ENCODE results near the gene TMEM127.
A peak's percentile ranks its signal among the peaks of the same experiment; 100 is the strongest.

The TMEM127 gene

DNA sequence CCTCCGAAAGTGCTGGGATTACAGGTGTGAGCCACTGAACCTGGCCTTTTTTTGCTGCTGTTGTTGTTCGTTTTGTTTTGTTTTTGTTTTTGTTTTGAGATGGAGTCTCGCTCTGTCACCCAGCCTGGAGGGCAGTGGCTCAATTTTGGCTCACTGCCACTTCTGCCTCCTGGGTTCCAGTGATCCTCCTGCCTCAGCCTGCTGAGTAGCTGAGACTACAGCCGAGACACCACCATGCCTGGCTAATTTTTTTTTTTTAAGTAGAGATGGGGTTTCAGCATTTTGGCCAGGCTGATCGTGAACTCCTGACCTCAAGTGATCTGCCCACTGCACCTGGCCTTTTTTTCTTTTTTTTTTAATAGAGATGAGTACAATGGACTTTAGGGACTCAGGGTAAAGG lies 22.0 kb downstream of the TMEM127 start:
- ATAC-seq (ENCODE audit: low read depth) (no peak), DNase-seq (ENCODE audit: low spot score) (no peak)
- Histone ChIP-seq H3K4me1 (ENCODE audit: insufficient read depth, poor library complexity, severe bottlenecking) (peaks cover 22% of the 10 kb centered on the region), H3K4me3 (ENCODE audit: severe bottlenecking) (no peak overlapping the region), H3K27me3 (ENCODE audit: insufficient read depth, poor library complexity, severe bottlenecking) (no peaks in the 10 kb centered on the region), H3K9me3 (ENCODE audit: severe bottlenecking) (no peaks in the 10 kb centered on the region), H3K27ac (ENCODE audit: poor library complexity, severe bottlenecking) (no peak overlapping the region), H3K36me3 (ENCODE audit: low read depth) (no peaks in the 10 kb centered on the region)
- TF ChIP-seq, protein P1, sequence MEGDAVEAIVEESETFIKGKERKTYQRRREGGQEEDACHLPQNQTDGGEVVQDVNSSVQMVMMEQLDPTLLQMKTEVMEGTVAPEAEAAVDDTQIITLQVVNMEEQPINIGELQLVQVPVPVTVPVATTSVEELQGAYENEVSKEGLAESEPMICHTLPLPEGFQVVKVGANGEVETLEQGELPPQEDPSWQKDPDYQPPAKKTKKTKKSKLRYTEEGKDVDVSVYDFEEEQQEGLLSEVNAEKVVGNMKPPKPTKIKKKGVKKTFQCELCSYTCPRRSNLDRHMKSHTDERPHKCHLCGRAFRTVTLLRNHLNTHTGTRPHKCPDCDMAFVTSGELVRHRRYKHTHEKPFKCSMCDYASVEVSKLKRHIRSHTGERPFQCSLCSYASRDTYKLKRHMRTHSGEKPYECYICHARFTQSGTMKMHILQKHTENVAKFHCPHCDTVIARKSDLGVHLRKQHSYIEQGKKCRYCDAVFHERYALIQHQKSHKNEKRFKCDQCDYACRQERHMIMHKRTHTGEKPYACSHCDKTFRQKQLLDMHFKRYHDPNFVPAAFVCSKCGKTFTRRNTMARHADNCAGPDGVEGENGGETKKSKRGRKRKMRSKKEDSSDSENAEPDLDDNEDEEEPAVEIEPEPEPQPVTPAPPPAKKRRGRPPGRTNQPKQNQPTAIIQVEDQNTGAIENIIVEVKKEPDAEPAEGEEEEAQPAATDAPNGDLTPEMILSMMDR (IDR thresholded peaks at IDR 0.05; ENCODE audit: poor library complexity, severe bottlenecking): no peak

DNA sequence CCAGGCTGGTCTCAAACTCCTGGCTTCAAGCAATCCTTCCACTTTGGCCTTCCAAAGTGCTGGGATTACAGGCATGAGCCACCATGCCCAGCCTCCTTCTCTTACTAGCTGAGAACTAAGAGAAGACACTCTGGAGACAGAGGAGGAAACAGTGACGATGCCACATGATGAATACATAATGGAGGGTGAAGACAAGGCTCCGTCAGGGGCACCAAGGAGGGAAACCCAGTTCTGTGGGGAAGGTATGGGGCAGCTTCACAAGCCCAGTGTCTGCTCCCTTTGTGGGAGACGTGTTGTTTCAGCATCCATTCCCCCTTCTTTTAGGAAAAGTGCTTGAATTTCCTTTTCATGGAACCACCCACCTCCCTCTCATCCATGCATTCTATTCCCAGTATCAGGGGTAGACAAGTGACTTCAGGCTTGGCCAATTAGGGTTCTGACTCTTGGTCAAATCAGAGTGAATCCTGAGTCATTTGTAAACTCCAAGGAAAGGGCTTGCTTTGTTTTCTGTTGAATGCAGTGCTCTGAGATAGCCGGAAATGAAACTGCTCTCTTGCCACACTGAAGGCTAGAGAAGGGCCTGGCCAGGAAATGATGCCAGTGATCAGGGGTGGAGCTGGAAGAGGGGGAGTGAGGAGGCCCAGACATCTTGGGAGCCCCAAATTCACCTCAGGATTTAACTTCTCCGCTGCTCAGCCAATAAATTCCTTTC lies 23.7 kb downstream of the TMEM127 start:
- H3K36me3 ChIP-seq (ENCODE audit: low read depth): no peaks in the 10 kb centered on the region
- no peak overlapping the region for H3K4me3 ChIP-seq (ENCODE audit: severe bottlenecking)
- H3K4me1 ChIP-seq (ENCODE audit: insufficient read depth, poor library complexity, severe bottlenecking): peaks cover 22% of the 10 kb centered on the region
- H3K27ac ChIP-seq (ENCODE audit: poor library complexity, severe bottlenecking): peak overlapping the region; percentile 66
- no peaks in the 10 kb centered on the region for H3K27me3 ChIP-seq (ENCODE audit: insufficient read depth, poor library complexity, severe bottlenecking)
- DNase-seq (ENCODE audit: low spot score) (no peak), ATAC-seq (ENCODE audit: low read depth) (peak; percentile 93)
- H3K9me3 ChIP-seq (ENCODE audit: severe bottlenecking): no peaks in the 10 kb centered on the region
- TF ChIP-seq, protein P1 (IDR thresholded peaks at IDR 0.05; ENCODE audit: poor library complexity, severe bottlenecking): no peak

DNA sequence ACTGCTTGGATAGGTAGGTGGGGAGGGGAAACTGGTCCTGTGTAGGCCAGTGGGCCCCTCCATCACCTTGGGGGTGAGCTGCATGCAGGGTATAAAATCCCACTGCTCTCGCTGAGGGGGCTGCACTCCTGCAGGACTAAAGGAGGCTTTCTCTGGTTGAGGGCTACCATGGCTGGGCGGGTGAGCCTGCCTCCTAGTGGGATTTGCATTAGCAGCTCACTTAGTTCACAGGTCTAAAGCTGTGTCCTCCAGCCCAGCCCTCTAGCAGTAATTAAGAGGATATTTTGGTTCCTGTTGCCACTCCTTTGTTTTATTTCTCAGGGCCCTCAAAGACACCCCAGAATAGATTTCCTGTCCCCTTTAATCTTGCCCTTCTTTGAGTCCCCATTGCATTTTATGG lies 24.6 kb downstream of the TMEM127 start:
- H3K4me1 ChIP-seq (ENCODE audit: insufficient read depth, poor library complexity, severe bottlenecking): peaks cover 22% of the 10 kb centered on the region
- no peak overlapping the region for H3K4me3 ChIP-seq (ENCODE audit: severe bottlenecking)
- ATAC-seq (ENCODE audit: low read depth): no peak

DNA sequence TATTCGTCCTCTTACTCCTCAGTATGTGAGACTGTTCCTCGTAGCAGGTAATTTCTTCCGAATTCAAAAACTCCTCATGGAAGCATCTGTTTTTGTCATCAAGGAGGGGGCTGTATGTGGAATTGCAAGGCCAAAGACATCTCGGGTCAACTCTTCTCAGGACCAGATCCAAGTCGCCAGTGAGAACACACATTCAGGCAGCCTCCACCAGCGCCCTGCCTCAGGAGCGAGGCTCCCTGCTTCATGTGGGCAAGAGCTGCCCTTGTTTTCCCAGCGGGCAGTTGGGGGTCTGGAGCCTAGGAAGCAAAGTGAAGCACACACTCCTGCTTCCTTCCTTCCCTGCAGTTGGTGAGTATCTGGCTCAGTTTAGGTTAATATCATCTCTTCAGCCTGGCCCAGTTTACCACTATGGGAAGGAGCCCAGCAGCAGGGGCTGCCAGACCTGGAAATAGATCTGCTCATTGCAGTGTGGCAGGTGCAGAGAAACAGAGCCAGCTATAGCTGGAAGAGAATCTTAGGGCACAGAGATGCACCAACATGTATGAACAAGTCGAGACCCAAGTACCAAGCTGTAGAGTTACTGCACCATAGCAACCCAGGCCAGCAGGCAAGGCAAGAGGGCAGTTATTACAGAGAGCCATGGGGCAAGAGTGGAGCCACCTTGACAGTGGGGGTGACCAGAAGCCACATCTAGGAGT lies 25.3 kb downstream of the TMEM127 start:
- H3K4me1 ChIP-seq (ENCODE audit: insufficient read depth, poor library complexity, severe bottlenecking): peaks cover 22% of the 10 kb centered on the region
- H3K27me3 ChIP-seq (ENCODE audit: insufficient read depth, poor library complexity, severe bottlenecking): no peaks in the 10 kb centered on the region
- DNase-seq (ENCODE audit: low spot score): no peak
- peak overlapping the region; percentile 66 for H3K27ac ChIP-seq (ENCODE audit: poor library complexity, severe bottlenecking)
- TF ChIP-seq, protein P1 (IDR thresholded peaks at IDR 0.05; ENCODE audit: poor library complexity, severe bottlenecking): no peak
- H3K4me3 ChIP-seq (ENCODE audit: severe bottlenecking): no peak overlapping the region
- ATAC-seq (ENCODE audit: low read depth): 0 out of 3 replicates have a peak, but pooled peaks have one; percentile 9
- H3K36me3 ChIP-seq (ENCODE audit: low read depth): no peaks in the 10 kb centered on the region
- H3K9me3 ChIP-seq (ENCODE audit: severe bottlenecking): no peaks in the 10 kb centered on the region

More for the DNA sequence above, 24.6 kb downstream of the TMEM127 start:
- Histone ChIP-seq H3K27ac (ENCODE audit: poor library complexity, severe bottlenecking) (peak overlapping the region; percentile 66), H3K36me3 (ENCODE audit: low read depth) (no peaks in the 10 kb centered on the region), H3K9me3 (ENCODE audit: severe bottlenecking) (no peaks in the 10 kb centered on the region), H3K27me3 (ENCODE audit: insufficient read depth, poor library complexity, severe bottlenecking) (no peaks in the 10 kb centered on the region)
- TF ChIP-seq, protein P1 (IDR thresholded peaks at IDR 0.05; ENCODE audit: poor library complexity, severe bottlenecking): no peak
- DNase-seq (ENCODE audit: low spot score): no peak

All from RWPE2 (cell line).